Right lobe of liver (tissue), 6 donors: ENCODE results near the gene GTF3C1. TPM values are rescaled to one million over a fixed set of nuclear protein-coding genes. Genes with fewer than 3 reads are reported as not detected.

Experiments used
- ATAC-seq, 4 donors: fragments of 200-7000 bp; cut with Tn5 transposase; one replicate each; pipeline ENCODE4 v1.9.1; 2020; ENCODE audit warnings: mild to moderate bottlenecking in 4 of 4, moderate library complexity in 4 of 4
- DNase-seq, 3 donors: peaks; one replicate each; pipeline ENCODE4 v3.0.0-alpha.2; 2020
- H3K27ac ChIP-seq, 3 donors: fragments of 200-600 bp; one replicate each; pipeline ENCODE4 v1.8.0; 2022
- H3K27me3 ChIP-seq, 2 donors: fragments of 200-600 bp; one replicate each; pipeline ENCODE4 v1.8.0; 2022
- H3K36me3 ChIP-seq, 4 donors: fragments of 200-600 bp; sonication (generic) in 1 of 4; one replicate each; pipeline versions ENCODE4 v1.5.1 to v1.8.0; 2017 to 2022; ENCODE audit warnings: control low read depth in 1 of 4
- H3K4me1 ChIP-seq, 4 donors: fragments of 200-600 bp; sonication (generic) in 1 of 4; one replicate each; pipeline versions ENCODE4 v1.5.1 to v1.8.0; 2017 to 2022; ENCODE audit warnings: control low read depth in 1 of 4
- H3K4me3 ChIP-seq, 3 donors: fragments of 200-600 bp; one replicate each; pipeline ENCODE4 v1.8.0; 2022
- H3K9me3 ChIP-seq, 4 donors: fragments of 200-600 bp; sonication (generic) in 1 of 4; one replicate each; pipeline versions ENCODE4 v1.5.1 to v1.8.0; 2017 to 2022; ENCODE audit warnings: control low read depth in 1 of 4
- CTCF ChIP-seq, 4 donors: fragments of 200-600 bp in 3 of 4; fragments of 450-650 bp in 1 of 4; IDR thresholded peaks; one replicate each; pipeline versions ENCODE4 v1.5.1 to v1.8.0; 2016 to 2022; ENCODE audit warnings: antibody characterized with exemption in 4 of 4, mild to moderate bottlenecking in 2 of 4
- POLR2A ChIP-seq: fragments of 450-650 bp; IDR thresholded peaks from one replicate; pipeline ENCODE4 v1.6.1; 2017; ENCODE audit warnings: antibody characterized with exemption, mild to moderate bottlenecking
- WGBS: methylation state at CpG from one replicate; pipeline ENCODE4 v1.1.6; 2018; ENCODE audit warnings: low coverage, low lambda C conversion rate; ENCODE audit not compliant: insufficient coverage; ENCODE audit errors: missing lambda C conversion rate; 5-methylcytosine and 5-hydroxymethylcytosine counted together
- intact Hi-C, 2 donors: fragments of 100-400 bp; cut with DNase I; formaldehyde crosslinking; loops; one replicate each; pipeline versions ENCODE4 v1.11.2 to v1.14.1; 2022
- total RNA-seq, 6 experiments: library from RNA; depleted of rRNA in 2 of 6; stranded (reverse); fragments of >200 nt in 2 of 6; fragmentation: NEBNext Ultra II Directional in 3 of 6; extraction: Animal tissue kit (Norgen Biotek cat#: 25700) in 3 of 6; gene quantifications; one replicate each; pipeline versions ENCODE4 v1.1.0 to v1.2.4, GENCODE V29; 2016 to 2023
- donor health status: DM: no; HTN: yes; CAD: no.
- donor health status: DM: no; HTN: no; CAD: no.
- donor health status: DM: no; HTN: no; CAD: no.
- donor health status: DM: no; HTN: yes; CAD: no.
- donor health status: DM: no; HTN: yes; CAD: no.

GTF3C1 gene
- total RNA-seq, 6 experiments from 2014 or later = 25.3 to 53.3 (median 26.9) TPM

GRCh38 chr16:27453494-27453825, 96.3 kb downstream of the GTF3C1 start:
- H3K9me3 ChIP-seq = no peaks in the 10 kb centered on the region
- no peaks in the 10 kb centered on the region for H3K36me3 ChIP-seq
- H3K27me3 ChIP-seq = no peaks in the 10 kb centered on the region
- TF ChIP-seq POLR2A (no peak), CTCF (IDR thresholded peaks at IDR 0.05) (no peak)
- ATAC-seq (no peak), DNase-seq (no peak)
- no peak overlapping the region for H3K4me3 ChIP-seq
- intact Hi-C loops = loop anchor here in 1 of 2 donors (10.0 kb wide), 1 partner anchor 229 kb away; no protein-coding TSS in a partner anchor
- WGBS = 67% methylated on average over 2 of the region's 3 CpGs
- no peaks in the 10 kb centered on the region for H3K4me1 ChIP-seq
- no peak overlapping the region for H3K27ac ChIP-seq

DNA sequence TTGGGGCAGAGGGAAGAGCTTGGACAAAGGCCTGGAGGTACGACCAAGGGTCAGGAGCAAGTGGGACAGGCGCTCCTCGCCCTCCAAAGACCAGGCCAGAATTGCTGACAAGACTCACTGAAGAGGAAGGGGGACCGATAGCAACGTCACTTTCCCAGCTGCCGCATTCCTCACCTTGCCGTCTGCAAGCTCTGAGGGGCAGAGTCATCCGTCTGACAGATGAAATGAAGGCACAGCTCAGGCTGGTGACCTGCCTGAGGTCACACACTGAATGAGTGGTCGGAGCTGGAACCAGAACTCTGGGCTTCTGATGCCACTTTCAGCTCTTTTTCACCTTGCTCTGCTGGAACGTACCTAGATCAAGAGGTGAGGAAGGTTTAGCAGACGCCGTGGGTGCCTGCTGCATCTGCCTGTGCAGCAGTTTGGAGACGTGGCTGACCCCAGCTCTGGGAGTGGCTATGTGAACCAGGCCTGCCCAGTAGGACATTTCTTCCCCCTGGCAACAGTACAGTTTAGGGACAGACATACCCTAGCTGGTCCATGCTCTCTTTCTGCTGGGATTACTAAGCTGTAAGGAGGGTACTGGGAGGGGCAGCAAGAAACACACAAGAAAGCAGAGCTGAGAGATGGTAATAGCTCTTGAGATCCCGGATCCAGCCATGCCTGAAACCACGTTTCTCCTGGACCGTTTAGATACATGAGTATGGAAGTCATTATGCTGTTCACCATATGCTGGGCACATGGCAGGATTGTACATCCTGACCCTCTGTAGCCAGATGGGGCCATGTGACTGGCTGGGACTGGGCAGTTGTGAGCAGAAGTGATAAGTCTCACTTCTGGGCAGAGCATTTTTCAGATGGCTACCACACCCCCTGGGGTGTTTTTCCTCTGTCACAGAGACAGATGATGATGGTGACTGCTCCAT, 96.9 kb downstream of the GTF3C1 start:
- 58% methylated on average over 4 of the region's 16 CpGs for WGBS
- no peak overlapping the region for H3K4me3 ChIP-seq
- no peaks in the 10 kb centered on the region for H3K9me3 ChIP-seq
- DNase-seq (no peak), ATAC-seq (no peak)
- H3K27me3 ChIP-seq = no peaks in the 10 kb centered on the region
- no peak overlapping the region for H3K27ac ChIP-seq
- H3K36me3 ChIP-seq = no peaks in the 10 kb centered on the region
- TF ChIP-seq POLR2A (no peak), CTCF (IDR thresholded peaks at IDR 0.05) (no peak)
- no peaks in the 10 kb centered on the region for H3K4me1 ChIP-seq
- intact Hi-C loops = loop anchor here in 1 of 2 donors (10.0 kb wide), 1 partner anchor 228 kb away; no protein-coding TSS in a partner anchor

- ATAC-seq = no peak
- intact Hi-C loops = loop anchor here in 1 of 2 donors (10.0 kb wide), 1 partner anchor 225 kb away; no protein-coding TSS in a partner anchor
- TF ChIP-seq POLR2A = no peak
- no peak for TF ChIP-seq CTCF (IDR thresholded peaks at IDR 0.05)
- no peaks in the 10 kb centered on the region for H3K36me3 ChIP-seq
- no peak for DNase-seq
- H3K27ac ChIP-seq = no peak overlapping the region
- WGBS = 15% methylated on average over 5 of the region's 5 CpGs
- no peak overlapping the region for H3K4me3 ChIP-seq
- H3K27me3 ChIP-seq = no peaks in the 10 kb centered on the region
- no peaks in the 10 kb centered on the region for H3K4me1 ChIP-seq
- H3K9me3 ChIP-seq = no peaks in the 10 kb centered on the region
These were observed 99.5 kb downstream of the GTF3C1 start for GRCh38 chr16:27450196-27450549.

DNA sequence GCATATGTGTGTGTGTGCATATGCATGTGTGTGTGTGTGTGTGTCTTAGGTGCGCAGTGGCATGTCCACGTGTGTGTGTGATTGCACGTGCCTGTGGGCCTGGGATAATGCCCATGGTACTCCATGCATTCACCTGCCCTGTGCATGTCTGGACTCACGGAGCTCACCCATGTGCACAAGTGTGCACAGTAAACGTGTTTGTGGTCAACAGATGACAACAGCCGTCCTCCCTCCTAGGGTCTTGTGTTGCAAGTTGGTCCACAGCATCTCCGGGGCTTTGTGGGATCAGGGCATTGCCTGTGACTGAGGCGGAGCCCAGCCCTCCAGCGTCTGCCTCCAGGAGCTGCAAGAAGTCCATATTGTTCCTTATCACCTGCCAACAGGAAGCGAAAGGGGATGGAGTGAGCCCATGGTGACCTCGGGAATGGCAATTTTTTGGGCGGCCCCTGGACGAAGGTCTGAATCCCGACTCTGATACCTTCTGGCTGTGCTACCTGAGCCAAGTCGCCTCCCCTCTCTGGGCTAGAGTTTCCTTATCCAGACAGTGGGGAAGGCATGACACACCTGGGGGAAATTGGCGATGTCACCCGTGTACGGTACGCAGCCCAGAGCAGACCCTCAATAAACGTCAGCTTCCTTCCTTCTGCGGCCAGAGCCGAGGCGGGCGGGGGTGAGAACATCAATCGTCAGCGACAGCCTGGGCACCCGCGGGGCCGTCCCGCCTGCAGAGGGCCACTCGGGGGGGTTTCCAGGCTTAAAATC, 100.1 kb downstream of the GTF3C1 start:
- no peak overlapping the region for H3K27ac ChIP-seq
- H3K4me3 ChIP-seq = no peak overlapping the region
- TF ChIP-seq POLR2A (no peak), CTCF (IDR thresholded peaks at IDR 0.05) (no peak)
- no peaks in the 10 kb centered on the region for H3K9me3 ChIP-seq
- intact Hi-C loops = loop anchor here in 1 of 2 donors (10.0 kb wide), 1 partner anchor 225 kb away; no protein-coding TSS in a partner anchor
- no peaks in the 10 kb centered on the region for H3K4me1 ChIP-seq
- peak in 1 of 3 donors; percentile 43 for DNase-seq
- H3K27me3 ChIP-seq = no peaks in the 10 kb centered on the region
- 19% methylated on average over 5 of the region's 31 CpGs for WGBS
- ATAC-seq = peak; percentile 33 to 59 (median 54)
- no peaks in the 10 kb centered on the region for H3K36me3 ChIP-seq
